WTC11 (cell line): ENCODE data around the gene UVRAG. TPM values are rescaled to one million over a fixed set of nuclear protein-coding genes. Genes with fewer than 3 reads are reported as not detected.
A peak's percentile ranks its signal among the peaks of the same experiment; 100 is the strongest.

Experiments used
- ATAC-seq: fragments of 200-7000 bp; cut with Tn5 transposase; 2 replicates; pipeline ENCODE4 v1.10.0; 2021; ENCODE audit warnings: mild to moderate bottlenecking, moderate library complexity
- CTCF ChIA-PET: fragments of 300-600 bp; sonication (Branson Sonifier 250); formaldehyde crosslinking; loops from one replicate; lab custom pipeline; 2021; ENCODE audit warnings: antibody characterized with exemption; lab: Charles Lee
- POLR2A ChIA-PET: fragments of 350-600 bp; sonication (Branson Sonifier 250); formaldehyde crosslinking; loops from one replicate; lab custom pipeline; 2021; ENCODE audit warnings: antibody characterized with exemption; lab: Charles Lee
- DNase-seq: peaks from one replicate; pipeline ENCODE4 v3.0.0; 2021; ENCODE audit warnings: low spot score
- H3K27ac Mint-ChIP-seq: 2 replicates; pipeline ENCODE4 v1.8.0; 2021; ENCODE audit warnings: mixed read lengths
- H3K27me3 Mint-ChIP-seq: 2 replicates; pipeline ENCODE4 v1.8.0; 2021; ENCODE audit warnings: low read depth, mild to moderate bottlenecking, moderate library complexity, mixed read lengths
- H3K36me3 Mint-ChIP-seq: 2 replicates; pipeline ENCODE4 v1.8.0; 2021; ENCODE audit warnings: mixed read lengths
- H3K4me1 Mint-ChIP-seq: 2 replicates; pipeline ENCODE4 v1.8.0; 2022; ENCODE audit warnings: mixed read lengths
- H3K4me3 Mint-ChIP-seq: 2 replicates; pipeline ENCODE4 v1.8.0; 2021; ENCODE audit warnings: mild to moderate bottlenecking, moderate library complexity, mixed read lengths
- H3K9me3 Mint-ChIP-seq: 2 replicates; pipeline ENCODE4 v1.8.0; 2021; ENCODE audit warnings: mixed read lengths
- ATF6 ChIP-seq: sonication (generic); formaldehyde crosslinking; IDR thresholded peaks from 2 replicates; pipeline ENCODE4 v1.8.1; 2023; ENCODE audit warnings: mild to moderate bottlenecking, missing genetic modification reagents
- E2F4 ChIP-seq: sonication (generic); formaldehyde crosslinking; IDR thresholded peaks from 2 replicates; pipeline ENCODE4 v1.8.1; 2022; ENCODE audit warnings: low read depth, mild to moderate bottlenecking, moderate library complexity, missing genetic modification reagents, borderline replicate concordance
- ELF4 ChIP-seq: sonication (generic); formaldehyde crosslinking; IDR thresholded peaks from 2 replicates; pipeline ENCODE4 v1.8.1; 2022; ENCODE audit warnings: low read depth, mild to moderate bottlenecking, moderate library complexity, missing genetic modification reagents
- FOXK1 ChIP-seq: sonication (generic); formaldehyde crosslinking; IDR thresholded peaks from 2 replicates; pipeline ENCODE4 v1.8.0; 2022; ENCODE audit warnings: mild to moderate bottlenecking, moderate library complexity, missing genetic modification reagents
- GRHL2 ChIP-seq: fragments of 250-450 bp; sonication (Bioruptor Pico); IDR thresholded peaks from 2 replicates; pipeline ENCODE4 v1.8.0; 2022; ENCODE audit warnings: mild to moderate bottlenecking, moderate library complexity; ENCODE audit not compliant: insufficient replicate concordance, severe bottlenecking
- IRF2 ChIP-seq: sonication (generic); formaldehyde crosslinking; IDR thresholded peaks from 2 replicates; pipeline ENCODE4 v1.8.0; 2022; ENCODE audit warnings: low read depth, missing genetic modification reagents, borderline replicate concordance
- JAZF1 ChIP-seq: fragments of 250-450 bp; sonication (Bioruptor Pico); IDR thresholded peaks from 2 replicates; pipeline ENCODE4 v1.9.0; 2021; ENCODE audit warnings: moderate library complexity, mild to moderate bottlenecking, inconsistent platforms
- MXD4 ChIP-seq: fragments of 250-450 bp; sonication (Bioruptor Pico); IDR thresholded peaks from 2 replicates; pipeline ENCODE4 v1.8.0; 2021; ENCODE audit warnings: mild to moderate bottlenecking, moderate library complexity, borderline replicate concordance
- MYBL2 ChIP-seq: sonication (generic); formaldehyde crosslinking; IDR thresholded peaks from 2 replicates; pipeline ENCODE4 v1.8.1; 2023; ENCODE audit warnings: mild to moderate bottlenecking, moderate library complexity, missing genetic modification reagents
- NR1H2 ChIP-seq: sonication (generic); formaldehyde crosslinking; IDR thresholded peaks from 2 replicates; pipeline ENCODE4 v1.9.0; 2021; ENCODE audit warnings: mild to moderate bottlenecking, moderate library complexity, missing genetic modification reagents
- PRRX2 ChIP-seq: fragments of 250-450 bp; sonication (Bioruptor Pico); IDR thresholded peaks from 2 replicates; pipeline ENCODE4 v1.8.0; 2021; ENCODE audit warnings: mild to moderate bottlenecking
- SMAD4 ChIP-seq: sonication (generic); formaldehyde crosslinking; IDR thresholded peaks from 2 replicates; pipeline ENCODE4 v1.8.0; 2022; ENCODE audit warnings: mild to moderate bottlenecking, missing genetic modification reagents
- TP53 ChIP-seq: sonication (generic); formaldehyde crosslinking; IDR thresholded peaks from 2 replicates; pipeline ENCODE4 v1.8.1; 2023; ENCODE audit warnings: mild to moderate bottlenecking, missing genetic modification reagents
- ZNF317 ChIP-seq: sonication (generic); formaldehyde crosslinking; IDR thresholded peaks from 2 replicates; pipeline ENCODE4 v1.8.1; 2023; ENCODE audit warnings: low read depth, mild to moderate bottlenecking, moderate library complexity, missing genetic modification reagents, borderline replicate concordance
- ZNF671 ChIP-seq: fragments of 250-450 bp; sonication (Bioruptor Pico); IDR thresholded peaks from 2 replicates; pipeline ENCODE4 v1.8.0; 2021; ENCODE audit warnings: mild to moderate bottlenecking
- total RNA-seq: library from RNA; stranded (reverse); gene quantifications from 3 replicates; pipeline ENCODE4 v1.2.3, GENCODE V29; 2021
- TF ChIP-seq, protein P1 (sequence below): sonication (generic); formaldehyde crosslinking; conservative IDR thresholded peaks from 2 replicates; pipeline ENCODE4 v1.8.1; 2022; ENCODE audit warnings: mild to moderate bottlenecking, missing genetic modification reagents
- TF ChIP-seq, protein P2 (sequence below): sonication (generic); formaldehyde crosslinking; IDR thresholded peaks from 2 replicates; pipeline ENCODE4 v1.8.0; 2022; ENCODE audit warnings: mild to moderate bottlenecking, missing genetic modification reagents
- TF ChIP-seq, protein P3 (sequence below): sonication (generic); formaldehyde crosslinking; conservative IDR thresholded peaks from 2 replicates; pipeline ENCODE4 v1.8.1; 2023; ENCODE audit warnings: mild to moderate bottlenecking, low read depth, missing genetic modification reagents, moderate library complexity
- TF ChIP-seq, protein P4 (sequence below): fragments of 250-450 bp; sonication (Bioruptor Pico); IDR thresholded peaks from 2 replicates; pipeline ENCODE4 v1.9.0; 2021; ENCODE audit warnings: moderate library complexity, mild to moderate bottlenecking, inconsistent platforms, borderline replicate concordance
- TF ChIP-seq, protein P5 (sequence below): fragments of 250-450 bp; sonication (Bioruptor Pico); IDR thresholded peaks from 2 replicates; pipeline ENCODE4 v1.9.0; 2021; ENCODE audit warnings: mild to moderate bottlenecking
- TF ChIP-seq, protein P6 (sequence below): fragments of 250-450 bp; sonication (Bioruptor Pico); IDR thresholded peaks from 2 replicates; pipeline ENCODE4 v2.1.2; 2022; ENCODE audit warnings: mild to moderate bottlenecking, moderate library complexity

Gene UVRAG
- total RNA-seq, 1 experiment from 2014 or later = 14.5 TPM

DNA sequence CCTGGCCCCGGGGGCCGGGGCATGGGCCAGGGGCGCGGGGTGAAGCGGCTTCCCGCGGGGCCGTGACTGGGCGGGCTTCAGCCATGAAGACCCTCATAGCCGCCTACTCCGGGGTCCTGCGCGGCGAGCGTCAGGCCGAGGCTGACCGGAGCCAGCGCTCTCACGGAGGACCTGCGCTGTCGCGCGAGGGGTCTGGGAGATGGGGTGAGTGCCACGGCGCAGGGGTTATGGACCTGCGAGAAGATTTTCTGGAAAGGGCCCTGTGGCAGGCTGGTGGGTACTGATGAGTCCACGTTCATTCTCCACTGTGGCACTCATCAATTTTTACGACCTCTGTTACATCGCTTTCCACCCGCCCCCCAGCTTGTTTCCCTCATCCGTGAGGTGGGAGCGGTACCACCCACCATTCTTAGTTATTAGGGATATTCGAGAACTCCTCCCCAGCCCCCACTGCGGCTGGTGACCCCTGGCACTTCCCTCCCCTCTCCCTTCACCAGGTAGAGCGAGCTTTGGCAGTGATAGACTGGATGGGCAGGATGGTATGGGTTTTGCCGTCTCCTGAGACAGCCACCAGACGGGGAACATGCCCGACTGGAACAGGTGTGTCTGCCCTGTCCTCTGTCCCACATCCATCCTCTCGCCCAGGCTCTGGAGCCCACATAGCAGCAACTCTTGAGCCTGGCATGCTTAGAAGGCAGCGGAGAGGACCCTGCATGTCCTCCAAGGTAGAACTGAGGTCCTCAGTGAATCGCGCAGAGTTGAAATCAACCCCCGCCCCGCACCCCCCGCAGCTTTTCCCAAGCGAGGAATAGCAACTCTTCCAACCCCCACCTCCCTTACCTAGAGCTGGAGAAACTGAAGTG, 45.9 kb upstream of the UVRAG start:
- no peak overlapping the region for H3K27ac Mint-ChIP-seq
- peak overlapping the region; percentile 65 for H3K4me3 Mint-ChIP-seq
- H3K9me3 Mint-ChIP-seq = no peaks in the 10 kb centered on the region
- peaks cover 71% of the 10 kb centered on the region for H3K27me3 Mint-ChIP-seq
- ATAC-seq (peak; percentile 36), DNase-seq (peak; percentile 32)
- TF ChIP-seq ZNF671 (CRISPR knock-in tag) = no peak
- no peak for TF ChIP-seq E2F4 (CRISPR knock-in tag)
- TF ChIP-seq, protein P1, sequence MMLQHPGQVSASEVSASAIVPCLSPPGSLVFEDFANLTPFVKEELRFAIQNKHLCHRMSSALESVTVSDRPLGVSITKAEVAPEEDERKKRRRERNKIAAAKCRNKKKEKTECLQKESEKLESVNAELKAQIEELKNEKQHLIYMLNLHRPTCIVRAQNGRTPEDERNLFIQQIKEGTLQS (CRISPR knock-in tag) = no peak
- no peak for TF ChIP-seq NR1H2 (CRISPR knock-in tag)
- 0 out of 2 replicates have a peak, but pooled peaks have one; percentile 2 for TF ChIP-seq ZNF317 (CRISPR knock-in tag)
- TF ChIP-seq MYBL2 (CRISPR knock-in tag) = peak; percentile 3; the same call in 1 of the 2 replicates
- CTCF ChIA-PET = interaction anchor here (0.6 to 3.2 kb wide), 5 partner anchors 46 to 381 kb away, joined by 3 to 11 read pairs (median 6); no protein-coding TSS in a partner anchor
- no peaks in the 10 kb centered on the region; the same call in 1 of the 2 replicates for H3K36me3 Mint-ChIP-seq
- POLR2A ChIA-PET = no interaction called here
- H3K4me1 Mint-ChIP-seq = peaks cover 23% of the 10 kb centered on the region

DNA sequence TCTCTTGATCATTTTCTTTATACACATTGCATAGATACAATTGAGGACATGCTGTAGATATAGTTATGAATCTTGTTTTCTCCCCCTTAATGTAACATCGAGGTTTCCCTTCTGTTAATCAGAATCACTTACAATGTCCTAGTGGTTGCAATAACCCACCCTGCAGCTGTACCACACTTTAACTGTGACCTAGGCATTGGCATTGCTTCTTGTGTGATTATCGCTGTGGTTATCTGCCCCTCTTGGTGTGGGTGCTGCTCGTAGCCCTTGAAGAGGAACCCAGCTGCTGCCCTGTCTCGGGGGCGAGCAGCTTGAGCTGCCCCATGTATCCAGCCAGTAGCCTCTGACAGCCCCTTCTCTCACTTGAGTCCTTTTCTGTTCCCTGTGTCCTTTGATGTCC, 44.9 kb upstream of the UVRAG start:
- H3K36me3 Mint-ChIP-seq = no peaks in the 10 kb centered on the region; the same call in 1 of the 2 replicates
- POLR2A ChIA-PET = no interaction called here
- H3K27me3 Mint-ChIP-seq = peaks cover 71% of the 10 kb centered on the region
- no peaks in the 10 kb centered on the region for H3K9me3 Mint-ChIP-seq
- ATAC-seq = no peak
- no peak overlapping the region for H3K27ac Mint-ChIP-seq
- CTCF ChIA-PET = interaction anchor here (0.6 to 3.2 kb wide), 5 partner anchors 47 to 382 kb away, joined by 3 to 11 read pairs (median 6); no protein-coding TSS in a partner anchor
- peak overlapping the region; percentile 65; the same call in 1 of the 2 replicates for H3K4me3 Mint-ChIP-seq
- TF ChIP-seq ELF4 = no peak
- TF ChIP-seq MXD4 (CRISPR knock-in tag) = no peak
- TF ChIP-seq, protein P2, sequence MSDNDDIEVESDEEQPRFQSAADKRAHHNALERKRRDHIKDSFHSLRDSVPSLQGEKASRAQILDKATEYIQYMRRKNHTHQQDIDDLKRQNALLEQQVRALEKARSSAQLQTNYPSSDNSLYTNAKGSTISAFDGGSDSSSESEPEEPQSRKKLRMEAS (CRISPR knock-in tag) = no peak
- no peak for TF ChIP-seq IRF2 (CRISPR knock-in tag)
- TF ChIP-seq, protein P3, sequence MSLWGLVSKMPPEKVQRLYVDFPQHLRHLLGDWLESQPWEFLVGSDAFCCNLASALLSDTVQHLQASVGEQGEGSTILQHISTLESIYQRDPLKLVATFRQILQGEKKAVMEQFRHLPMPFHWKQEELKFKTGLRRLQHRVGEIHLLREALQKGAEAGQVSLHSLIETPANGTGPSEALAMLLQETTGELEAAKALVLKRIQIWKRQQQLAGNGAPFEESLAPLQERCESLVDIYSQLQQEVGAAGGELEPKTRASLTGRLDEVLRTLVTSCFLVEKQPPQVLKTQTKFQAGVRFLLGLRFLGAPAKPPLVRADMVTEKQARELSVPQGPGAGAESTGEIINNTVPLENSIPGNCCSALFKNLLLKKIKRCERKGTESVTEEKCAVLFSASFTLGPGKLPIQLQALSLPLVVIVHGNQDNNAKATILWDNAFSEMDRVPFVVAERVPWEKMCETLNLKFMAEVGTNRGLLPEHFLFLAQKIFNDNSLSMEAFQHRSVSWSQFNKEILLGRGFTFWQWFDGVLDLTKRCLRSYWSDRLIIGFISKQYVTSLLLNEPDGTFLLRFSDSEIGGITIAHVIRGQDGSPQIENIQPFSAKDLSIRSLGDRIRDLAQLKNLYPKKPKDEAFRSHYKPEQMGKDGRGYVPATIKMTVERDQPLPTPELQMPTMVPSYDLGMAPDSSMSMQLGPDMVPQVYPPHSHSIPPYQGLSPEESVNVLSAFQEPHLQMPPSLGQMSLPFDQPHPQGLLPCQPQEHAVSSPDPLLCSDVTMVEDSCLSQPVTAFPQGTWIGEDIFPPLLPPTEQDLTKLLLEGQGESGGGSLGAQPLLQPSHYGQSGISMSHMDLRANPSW = no peak
- no peak for TF ChIP-seq TP53
- TF ChIP-seq, protein P4, sequence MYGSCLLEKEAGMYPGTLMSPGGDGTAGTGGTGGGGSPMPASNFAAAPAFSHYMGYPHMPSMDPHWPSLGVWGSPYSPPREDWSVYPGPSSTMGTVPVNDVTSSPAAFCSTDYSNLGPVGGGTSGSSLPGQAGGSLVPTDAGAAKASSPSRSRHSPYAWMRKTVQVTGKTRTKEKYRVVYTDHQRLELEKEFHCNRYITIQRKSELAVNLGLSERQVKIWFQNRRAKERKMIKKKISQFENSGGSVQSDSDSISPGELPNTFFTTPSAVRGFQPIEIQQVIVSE (CRISPR knock-in tag) = no peak
- no peak for TF ChIP-seq GRHL2 (CRISPR knock-in tag)
- TF ChIP-seq, protein P5, sequence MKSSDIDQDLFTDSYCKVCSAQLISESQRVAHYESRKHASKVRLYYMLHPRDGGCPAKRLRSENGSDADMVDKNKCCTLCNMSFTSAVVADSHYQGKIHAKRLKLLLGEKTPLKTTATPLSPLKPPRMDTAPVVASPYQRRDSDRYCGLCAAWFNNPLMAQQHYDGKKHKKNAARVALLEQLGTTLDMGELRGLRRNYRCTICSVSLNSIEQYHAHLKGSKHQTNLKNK (CRISPR knock-in tag) = no peak
- no peak for TF ChIP-seq ATF6 (CRISPR knock-in tag)
- no peak for TF ChIP-seq FOXK1 (CRISPR knock-in tag)
- TF ChIP-seq, protein P6, sequence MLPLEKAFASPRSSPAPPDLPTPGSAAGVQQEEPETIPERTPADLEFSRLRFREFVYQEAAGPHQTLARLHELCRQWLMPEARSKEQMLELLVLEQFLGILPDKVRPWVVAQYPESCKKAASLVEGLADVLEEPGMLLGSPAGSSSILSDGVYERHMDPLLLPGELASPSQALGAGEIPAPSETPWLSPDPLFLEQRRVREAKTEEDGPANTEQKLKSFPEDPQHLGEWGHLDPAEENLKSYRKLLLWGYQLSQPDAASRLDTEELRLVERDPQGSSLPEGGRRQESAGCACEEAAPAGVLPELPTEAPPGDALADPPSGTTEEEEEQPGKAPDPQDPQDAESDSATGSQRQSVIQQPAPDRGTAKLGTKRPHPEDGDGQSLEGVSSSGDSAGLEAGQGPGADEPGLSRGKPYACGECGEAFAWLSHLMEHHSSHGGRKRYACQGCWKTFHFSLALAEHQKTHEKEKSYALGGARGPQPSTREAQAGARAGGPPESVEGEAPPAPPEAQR = no peak
- no peak for TF ChIP-seq PRRX2 (CRISPR knock-in tag)
- TF ChIP-seq SMAD4 (CRISPR knock-in tag) = no peak
- no peak for TF ChIP-seq ZNF317 (CRISPR knock-in tag)
- no peak for TF ChIP-seq JAZF1 (CRISPR knock-in tag)
- DNase-seq = no peak
- peaks cover 30% of the 10 kb centered on the region for H3K4me1 Mint-ChIP-seq
